Stimulated activated naive B cell treated with anti-CD40 and anti-IgM and Interleukin-4, amounts not matched to agents 10 μg/mL and 1 μg/mL and 100 μg/mL, for 72 hours (primary cell): ENCODE data around the gene ETV2.

Source experiments
- ATAC-seq, 2 donors: fragments of 150-1000 bp; cut with Tn5 transposase; replicated peaks; 2 replicates each; pipeline ENCODE4 v1.10.0; 2021; ENCODE audit warnings: moderate library complexity in 1 of 2
- DNase-seq: peaks from one replicate; pipeline ENCODE4 v3.0.0; 2021
- H3K27ac Mint-ChIP-seq: one replicate; pipeline ENCODE4 v1.8.0; 2022; ENCODE audit warnings: mild to moderate bottlenecking, mixed read lengths
- H3K27me3 Mint-ChIP-seq, 2 donors: one replicate each; pipeline ENCODE4 v1.8.0; 2022; ENCODE audit warnings: mixed read lengths in 2 of 2
- H3K36me3 Mint-ChIP-seq, 2 donors: one replicate each; pipeline ENCODE4 v1.8.0; 2022; ENCODE audit warnings: mixed read lengths in 2 of 2, mild to moderate bottlenecking in 1 of 2
- H3K4me1 Mint-ChIP-seq, 2 donors: one replicate each; pipeline ENCODE4 v1.8.0; 2022; ENCODE audit warnings: mixed read lengths in 2 of 2, mild to moderate bottlenecking in 1 of 2
- H3K4me3 Mint-ChIP-seq, 2 donors: one replicate each; pipeline ENCODE4 v1.8.0; 2022; ENCODE audit warnings: mild to moderate bottlenecking in 2 of 2, mixed read lengths in 2 of 2, moderate library complexity in 1 of 2
- H3K9me3 Mint-ChIP-seq, 2 donors: one replicate each; pipeline ENCODE4 v1.8.0; 2022; ENCODE audit warnings: mixed read lengths in 2 of 2, mild to moderate bottlenecking in 1 of 2

The ETV2 gene

GRCh38 chr19:35615036-35615435 lies 26.5 kb upstream of the ETV2 start:
- H3K27me3 Mint-ChIP-seq = no peaks in the 10 kb centered on the region
- DNase-seq = no peak
- peaks cover 16 to 42% of the 10 kb centered on the region in 2 donors for H3K36me3 Mint-ChIP-seq
- no peak overlapping the region for H3K27ac Mint-ChIP-seq
- H3K9me3 Mint-ChIP-seq = no peaks in the 10 kb centered on the region
- no peak for ATAC-seq
- H3K4me1 Mint-ChIP-seq = peaks cover 14 to 31% of the 10 kb centered on the region in 2 donors
- no peak overlapping the region for H3K4me3 Mint-ChIP-seq

- no peak for ATAC-seq
- Mint-ChIP-seq H3K36me3 (peaks cover 39 to 66% of the 10 kb centered on the region in 2 donors), H3K27ac (no peak overlapping the region), H3K4me3 (no peak overlapping the region), H3K27me3 (no peaks in the 10 kb centered on the region), H3K9me3 (no peaks in the 10 kb centered on the region), H3K4me1 (peaks cover under 1 to 6% of the 10 kb centered on the region in 2 donors)
- DNase-seq = no peak
Measured at GRCh38 chr19:35618857-35619256, 22.7 kb upstream of the ETV2 start.

- no peak for ATAC-seq
Measured at GRCh38 chr19:35619290-35619923, 22.1 kb upstream of the ETV2 start.

GRCh38 chr19:35620001-35620400 lies 21.5 kb upstream of the ETV2 start:
- H3K9me3 Mint-ChIP-seq = no peaks in the 10 kb centered on the region
- H3K36me3 Mint-ChIP-seq = peaks cover 39 to 64% of the 10 kb centered on the region in 2 donors

More at GRCh38 chr19:35619290-35619923, 22.1 kb upstream of the ETV2 start:
- H3K27me3 Mint-ChIP-seq = no peaks in the 10 kb centered on the region
- peaks cover 0 to 4% of the 10 kb centered on the region in 2 donors for H3K4me1 Mint-ChIP-seq
- DNase-seq = no peak
- peaks cover 39 to 66% of the 10 kb centered on the region in 2 donors for H3K36me3 Mint-ChIP-seq
- H3K27ac Mint-ChIP-seq = no peak overlapping the region
- no peak overlapping the region for H3K4me3 Mint-ChIP-seq
- H3K9me3 Mint-ChIP-seq = no peaks in the 10 kb centered on the region

GRCh38 chr19:35621708-35622107 lies 19.8 kb upstream of the ETV2 start:
- H3K27me3 Mint-ChIP-seq = no peaks in the 10 kb centered on the region
- no peak for DNase-seq
- H3K4me3 Mint-ChIP-seq = no peak overlapping the region
- H3K36me3 Mint-ChIP-seq = peaks cover 30 to 56% of the 10 kb centered on the region in 2 donors
- no peaks in the 10 kb centered on the region for H3K4me1 Mint-ChIP-seq
- no peaks in the 10 kb centered on the region for H3K9me3 Mint-ChIP-seq
- ATAC-seq = no peak
- H3K27ac Mint-ChIP-seq = peak overlapping the region; percentile 17

More at GRCh38 chr19:35620001-35620400, 21.5 kb upstream of the ETV2 start:
- Mint-ChIP-seq H3K4me3 (no peak overlapping the region), H3K4me1 (peaks cover 0 to 4% of the 10 kb centered on the region in 2 donors), H3K27me3 (no peaks in the 10 kb centered on the region), H3K27ac (no peak overlapping the region)
- no peak for DNase-seq
- ATAC-seq = no peak

GRCh38 chr19:35622750-35623149 lies 18.8 kb upstream of the ETV2 start:
- Mint-ChIP-seq H3K4me3 (no peak overlapping the region), H3K4me1 (no peaks in the 10 kb centered on the region), H3K27ac (no peak overlapping the region), H3K36me3 (peaks cover 30 to 47% of the 10 kb centered on the region in 2 donors), H3K27me3 (no peaks in the 10 kb centered on the region), H3K9me3 (no peaks in the 10 kb centered on the region)
- DNase-seq (no peak), ATAC-seq (no peak)

- Mint-ChIP-seq H3K27me3 (no peaks in the 10 kb centered on the region), H3K27ac (peak overlapping the region; percentile 44), H3K9me3 (no peaks in the 10 kb centered on the region), H3K36me3 (peaks cover 27 to 43% of the 10 kb centered on the region in 2 donors), H3K4me1 (peaks cover 2 to 5% of the 10 kb centered on the region in 2 donors), H3K4me3 (no peak overlapping the region)
- DNase-seq (no peak), ATAC-seq (no peak)
Measured at GRCh38 chr19:35623327-35624010, 18.1 kb upstream of the ETV2 start.

GRCh38 chr19:35628264-35628564 lies 13.3 kb upstream of the ETV2 start:
- Mint-ChIP-seq H3K27me3 (no peaks in the 10 kb centered on the region), H3K4me1 (peaks cover 17 to 26% of the 10 kb centered on the region in 2 donors), H3K9me3 (no peaks in the 10 kb centered on the region), H3K4me3 (peak overlapping the region; percentile 96 to 97), H3K36me3 (peaks cover 31 to 42% of the 10 kb centered on the region in 2 donors), H3K27ac (peak overlapping the region; percentile 98)
- no peak for DNase-seq
- peak; percentile 33 to 38 for ATAC-seq

GRCh38 chr19:35628565-35629331 lies 12.8 kb upstream of the ETV2 start, which contains the start of gene RBM42:
TSS of gene RBM42 (plus strand) at chr19:35629036. CDS start at chr19:35629154, 118 bp downstream.
- Mint-ChIP-seq H3K9me3 (no peaks in the 10 kb centered on the region), H3K36me3 (peaks cover 35 to 46% of the 10 kb centered on the region in 2 donors), H3K4me1 (peaks cover 17 to 26% of the 10 kb centered on the region in 2 donors), H3K27me3 (no peaks in the 10 kb centered on the region), H3K27ac (peak within 1 kb of the TSS; percentile 98), H3K4me3 (peak within 1 kb of the TSS; percentile 96 to 97)
- DNase-seq = peak; percentile 97
- peak; percentile 99 to 100 for ATAC-seq

- peaks cover 17 to 26% of the 10 kb centered on the region in 2 donors for H3K4me1 Mint-ChIP-seq
- H3K36me3 Mint-ChIP-seq = peaks cover 38 to 50% of the 10 kb centered on the region in 2 donors
- no peak for DNase-seq
- peak overlapping the region; percentile 98 for H3K27ac Mint-ChIP-seq
- no peaks in the 10 kb centered on the region for H3K9me3 Mint-ChIP-seq
- H3K4me3 Mint-ChIP-seq = peak overlapping the region; percentile 96 to 97
- ATAC-seq = no peak
- no peaks in the 10 kb centered on the region for H3K27me3 Mint-ChIP-seq
Measured at GRCh38 chr19:35629332-35629633, 12.3 kb upstream of the ETV2 start.

GRCh38 chr19:35633727-35634440 lies 7.7 kb upstream of the ETV2 start:
- H3K27ac Mint-ChIP-seq = no peak overlapping the region
- peaks cover 13 to 21% of the 10 kb centered on the region in 2 donors for H3K4me1 Mint-ChIP-seq
- H3K4me3 Mint-ChIP-seq = no peak overlapping the region
- no peaks in the 10 kb centered on the region for H3K27me3 Mint-ChIP-seq
- ATAC-seq (no peak), DNase-seq (no peak)
- no peaks in the 10 kb centered on the region for H3K9me3 Mint-ChIP-seq
- H3K36me3 Mint-ChIP-seq = peaks cover 66 to 73% of the 10 kb centered on the region in 2 donors

GRCh38 chr19:35636651-35637050 lies 4.9 kb upstream of the ETV2 start:
- no peak for ATAC-seq
- Mint-ChIP-seq H3K27ac (no peak overlapping the region), H3K9me3 (no peaks in the 10 kb centered on the region), H3K4me3 (no peak overlapping the region), H3K36me3 (peaks cover 54 to 56% of the 10 kb centered on the region in 2 donors), H3K27me3 (no peaks in the 10 kb centered on the region), H3K4me1 (peaks cover 5 to 18% of the 10 kb centered on the region in 2 donors)
- DNase-seq = no peak

- Mint-ChIP-seq H3K27ac (no peak overlapping the region), H3K4me3 (no peak overlapping the region)
Measured at GRCh38 chr19:35637165-35637564, 4.4 kb upstream of the ETV2 start.

GRCh38 chr19:35639321-35639639 lies 2.3 kb upstream of the ETV2 start:
- Mint-ChIP-seq H3K4me1 (peaks cover 7 to 30% of the 10 kb centered on the region in 2 donors), H3K4me3 (no peak overlapping the region), H3K27me3 (no peaks in the 10 kb centered on the region), H3K36me3 (peaks cover 31 to 32% of the 10 kb centered on the region in 2 donors), H3K9me3 (no peaks in the 10 kb centered on the region), H3K27ac (no peak overlapping the region)
- DNase-seq (no peak), ATAC-seq (no peak)

More at GRCh38 chr19:35637165-35637564, 4.4 kb upstream of the ETV2 start:
- no peaks in the 10 kb centered on the region for H3K9me3 Mint-ChIP-seq
- DNase-seq (no peak), ATAC-seq (no peak)
- peaks cover 4 to 18% of the 10 kb centered on the region in 2 donors for H3K4me1 Mint-ChIP-seq
- H3K36me3 Mint-ChIP-seq = peaks cover 49 to 51% of the 10 kb centered on the region in 2 donors
- H3K27me3 Mint-ChIP-seq = no peaks in the 10 kb centered on the region
